HAP-1 (cell line): ENCODE measurements around the gene KIR3DL1.
"Not testable (repeated sequence)": the region's sequence is repeated elsewhere in the genome, so short reads cannot be mapped to it uniquely, and the experiment has no call there.

ENCODE experiments used
- DNase-seq, 2 experiments: peaks; one replicate each; pipeline ENCODE4 v3.0.0-alpha.2; 2016 to 2020; ENCODE audit warnings: low spot score in 2 of 2
- H3K27me3 ChIP-seq: fragments of 250-450 bp; sonication (Bioruptor Pico); 2 replicates; pipeline ENCODE4 v1.5.1; 2020; ENCODE audit warnings: low read depth, mild to moderate bottlenecking, moderate library complexity
- H3K36me3 ChIP-seq: fragments of 250-450 bp; sonication (Bioruptor Pico); replicated peaks from 2 replicates; pipeline ENCODE4 v1.5.1; 2020; ENCODE audit warnings: mild to moderate bottlenecking
- H3K4me1 ChIP-seq: fragments of 250-450 bp; sonication (Bioruptor Pico); 2 replicates; pipeline ENCODE4 v1.5.1; 2020; ENCODE audit warnings: mild to moderate bottlenecking
- H3K4me3 ChIP-seq: fragments of 250-450 bp; sonication (Bioruptor Pico); 2 replicates; pipeline ENCODE4 v1.5.1; 2020; ENCODE audit warnings: mild to moderate bottlenecking, moderate library complexity
- H3K9me3 ChIP-seq: fragments of 250-450 bp; sonication (Bioruptor Pico); 2 replicates; pipeline ENCODE4 v1.5.1; 2020; ENCODE audit warnings: mild to moderate bottlenecking, moderate library complexity
- in situ Hi-C: fragments of 300-500 bp; cut with MboI; formaldehyde crosslinking; loops from 3 replicates; pipeline ENCODE4 v1.14.3; 2020; ENCODE audit warnings: low sequenced_read_pairs, inconsistent platforms, mixed read lengths

KIR3DL1 gene

GRCh38 chr19:54837522-54837921 is 21.3 kb downstream of the KIR3DL1 start:
- in situ Hi-C loops, H3K4me3 ChIP-seq, H3K27me3 ChIP-seq, DNase-seq, H3K4me1 ChIP-seq, H3K9me3 ChIP-seq, H3K36me3 ChIP-seq: not testable (repeated sequence)

DNA sequence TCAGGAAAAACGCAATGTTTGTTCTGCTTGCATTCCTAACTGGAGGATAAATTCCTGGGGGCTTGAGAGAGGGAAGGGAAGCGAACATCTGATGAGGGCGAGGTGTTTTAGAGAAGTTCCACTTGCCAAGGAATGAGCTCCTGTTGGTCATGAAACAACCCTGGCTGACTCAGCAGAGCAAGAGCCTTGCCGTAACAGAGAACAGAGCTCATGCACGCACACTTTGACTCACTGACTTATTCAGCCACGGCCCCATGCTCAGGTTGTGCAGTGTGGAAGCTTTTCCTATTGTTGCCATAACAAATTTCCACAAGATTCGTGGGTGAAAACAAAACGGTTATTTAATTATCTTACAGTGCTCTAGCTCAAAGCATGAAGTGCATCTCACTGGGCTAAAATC is 26.9 kb downstream of the KIR3DL1 start:
- H3K4me3 ChIP-seq, H3K4me1 ChIP-seq, DNase-seq, H3K9me3 ChIP-seq, H3K36me3 ChIP-seq, H3K27me3 ChIP-seq, in situ Hi-C loops: not testable (repeated sequence)

DNA sequence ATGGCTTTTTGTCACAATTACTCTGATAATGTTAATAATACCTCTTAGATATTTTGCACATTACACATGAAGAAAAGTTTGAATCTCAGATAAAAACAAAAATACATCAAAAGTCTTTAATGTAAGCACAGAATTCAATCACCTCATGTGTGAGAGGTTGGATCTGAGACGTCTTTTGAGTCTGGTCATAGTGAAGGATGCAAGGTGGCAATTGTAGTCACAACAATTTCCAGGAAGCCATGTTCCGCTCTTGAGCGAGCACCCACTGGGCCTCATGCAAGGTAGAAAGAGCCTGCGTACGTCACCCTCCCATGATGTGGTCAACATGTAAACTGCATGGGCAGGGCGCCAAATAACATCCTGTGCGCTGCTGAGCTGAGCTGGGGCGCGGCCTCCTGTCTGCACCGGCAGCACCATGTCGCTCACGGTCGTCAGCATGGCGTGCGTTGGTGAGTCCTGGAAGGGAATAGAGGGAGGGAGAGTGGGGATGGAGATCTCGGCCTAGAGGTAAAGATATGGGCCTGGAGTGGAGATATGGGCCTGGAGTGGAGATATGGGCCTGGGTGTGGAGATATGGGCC is 33.9 kb downstream of the KIR3DL1 start, which contains the start of gene KIR3DL2:
TSS of gene KIR3DL2 (plus strand) at position 383 of the 580 bp plus-strand sequence. CDS start at position 416, 33 bp downstream.
- DNase-seq, H3K4me1 ChIP-seq, H3K9me3 ChIP-seq, H3K27me3 ChIP-seq, in situ Hi-C loops, H3K4me3 ChIP-seq, H3K36me3 ChIP-seq: not testable (repeated sequence)

DNA sequence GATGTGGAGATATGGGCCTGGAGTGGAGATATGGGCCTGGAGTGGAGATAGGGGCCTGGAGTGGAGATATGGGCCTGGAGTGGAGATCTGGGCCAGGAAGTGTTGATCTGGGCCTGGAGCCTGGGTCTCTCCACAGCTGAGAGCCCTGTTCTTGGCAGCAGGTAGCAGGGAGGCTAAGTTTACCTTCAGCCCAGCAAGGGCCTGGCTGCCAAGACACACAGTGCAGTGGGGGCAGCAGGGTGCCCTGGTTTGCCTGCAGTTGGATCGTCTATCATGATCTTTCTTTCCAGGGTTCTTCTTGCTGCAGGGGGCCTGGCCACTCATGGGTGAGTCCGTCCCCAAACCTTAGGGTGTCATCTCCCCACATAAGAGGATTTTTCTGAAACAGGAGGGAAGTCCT is 34.7 kb downstream of the KIR3DL1 start:
- Histone ChIP-seq H3K36me3 (no peaks in the 10 kb centered on the region), H3K9me3 (no peaks in the 10 kb centered on the region), H3K27me3 (no peaks in the 10 kb centered on the region), H3K4me3 (no peak overlapping the region), H3K4me1 (no peaks in the 10 kb centered on the region)
- in situ Hi-C loops: no loop called here
- DNase-seq: no peak

DNA sequence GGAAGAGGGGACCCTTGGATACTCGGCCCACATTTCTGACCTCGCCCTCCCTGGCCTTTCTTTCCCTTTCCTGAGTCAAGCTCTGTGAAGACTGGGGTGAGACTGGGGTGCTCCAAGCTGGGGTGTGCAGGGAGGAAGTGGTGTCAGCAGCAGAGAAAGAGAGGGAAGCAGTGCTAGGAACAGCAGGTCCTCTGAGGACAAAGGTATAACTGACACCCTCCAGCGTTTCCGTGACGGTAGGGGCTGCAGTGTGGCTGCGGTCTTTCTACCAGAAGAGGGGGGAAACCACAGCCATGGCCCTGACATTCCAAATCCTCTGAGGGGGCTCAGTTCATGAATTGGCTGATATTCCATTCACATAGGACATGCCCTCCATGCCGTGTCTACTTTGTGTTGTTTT is 35.1 kb downstream of the KIR3DL1 start:
- Histone ChIP-seq H3K4me1 (no peaks in the 10 kb centered on the region), H3K36me3 (no peaks in the 10 kb centered on the region), H3K4me3 (no peak overlapping the region), H3K27me3 (no peaks in the 10 kb centered on the region), H3K9me3 (no peaks in the 10 kb centered on the region)
- DNase-seq: no peak
- in situ Hi-C loops: no loop called here

DNA sequence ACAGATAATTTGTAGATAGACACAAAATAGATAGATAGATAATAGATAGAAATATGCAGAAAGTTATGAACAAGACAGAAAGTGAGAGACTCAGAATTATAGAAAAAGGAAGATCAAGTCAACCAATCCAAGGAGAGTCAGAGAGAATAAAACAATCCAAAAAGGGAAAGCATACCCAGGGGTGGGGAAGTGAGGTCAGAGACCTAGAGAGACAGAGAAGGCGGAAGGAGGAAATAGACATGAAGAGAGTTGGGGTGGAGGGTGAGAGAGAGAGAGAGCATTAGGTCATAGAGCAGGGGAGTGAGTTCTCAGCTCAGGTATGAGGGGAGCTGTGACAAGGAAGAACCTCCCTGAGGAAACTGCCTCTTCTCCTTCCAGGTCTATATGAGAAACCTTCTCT is 39.0 kb downstream of the KIR3DL1 start:
- in situ Hi-C loops: not testable (repeated sequence)

DNA sequence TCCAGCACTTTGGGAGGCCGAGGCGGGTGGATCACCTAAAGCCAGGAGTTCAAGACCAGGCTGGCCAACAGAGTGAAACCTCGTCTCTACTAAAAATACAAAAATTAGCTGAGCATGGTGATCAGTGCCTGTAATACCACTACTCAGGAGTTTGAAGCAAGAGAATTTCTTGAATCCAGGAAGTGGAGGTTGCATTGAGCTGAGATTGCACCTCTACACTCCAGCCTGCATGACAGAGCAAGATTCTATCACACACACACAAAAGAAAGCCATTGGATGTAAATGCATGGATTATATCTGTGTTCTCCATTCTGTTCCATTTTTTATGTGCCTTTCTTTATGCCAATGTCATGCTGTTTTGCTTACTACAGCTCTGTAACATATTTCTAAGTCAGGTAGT is 42.2 kb downstream of the KIR3DL1 start:
- H3K9me3 ChIP-seq, in situ Hi-C loops: not testable (repeated sequence)

More for the DNA sequence above, 39.0 kb downstream of the KIR3DL1 start:
- H3K9me3 ChIP-seq, H3K36me3 ChIP-seq, H3K27me3 ChIP-seq, H3K4me1 ChIP-seq, DNase-seq, H3K4me3 ChIP-seq: not testable (repeated sequence)

DNA sequence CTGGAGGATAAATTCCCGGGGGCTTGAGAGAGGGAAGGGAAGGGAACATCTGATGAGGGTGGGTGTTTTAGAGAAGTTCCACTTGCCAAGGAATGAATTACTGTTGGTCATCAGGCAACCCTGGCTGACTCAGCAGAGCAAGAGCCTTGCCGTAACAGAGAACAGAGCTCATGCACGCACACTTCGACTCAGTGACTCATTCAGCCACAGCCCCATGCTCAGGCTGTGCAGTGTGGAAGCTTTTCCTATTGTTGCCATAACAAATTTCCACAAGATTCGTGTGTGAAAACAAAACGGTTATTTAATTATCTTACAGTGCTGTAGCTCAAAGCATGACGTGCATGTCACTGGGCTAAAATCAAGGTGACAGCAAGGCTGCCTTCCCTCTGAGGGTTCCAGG is 43.2 kb downstream of the KIR3DL1 start:
- H3K27me3 ChIP-seq, H3K4me1 ChIP-seq, in situ Hi-C loops, H3K4me3 ChIP-seq, H3K9me3 ChIP-seq, DNase-seq, H3K36me3 ChIP-seq: not testable (repeated sequence)

More for the DNA sequence above, 42.2 kb downstream of the KIR3DL1 start:
- DNase-seq, H3K4me1 ChIP-seq, H3K36me3 ChIP-seq, H3K4me3 ChIP-seq, H3K27me3 ChIP-seq: not testable (repeated sequence)

DNA sequence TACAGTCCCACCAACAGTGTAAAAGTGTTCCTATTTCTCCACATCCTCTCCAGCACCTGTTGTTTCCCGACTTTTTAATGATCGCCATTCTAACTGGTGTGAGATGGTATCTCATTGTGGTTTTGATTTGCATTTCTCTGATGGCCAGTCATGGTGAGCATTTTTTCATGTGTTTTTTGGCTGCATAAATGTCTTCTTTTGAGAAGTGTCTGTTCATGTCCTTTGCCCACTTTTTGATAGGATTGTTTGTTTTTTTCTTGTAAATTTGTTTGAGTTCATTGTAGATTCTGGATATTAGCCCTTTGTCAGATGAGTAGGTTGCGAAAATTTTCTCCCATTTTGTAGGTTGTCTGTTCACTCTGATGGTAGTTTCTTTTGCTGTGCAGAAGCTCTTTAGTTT is 47.2 kb downstream of the KIR3DL1 start:
- H3K4me3 ChIP-seq, in situ Hi-C loops, H3K9me3 ChIP-seq, H3K4me1 ChIP-seq, DNase-seq, H3K36me3 ChIP-seq, H3K27me3 ChIP-seq: not testable (repeated sequence)

- DNase-seq: no peak
- in situ Hi-C loops: no loop called here
- H3K27me3 ChIP-seq: no peaks in the 10 kb centered on the region
These were observed 55.4 kb downstream of the KIR3DL1 start for GRCh38 chr19:54871696-54872095.

GRCh38 chr19:54873990-54874389 is 57.7 kb downstream of the KIR3DL1 start, which contains the start of gene FCAR:
Gene FCAR (plus strand): TSS chr19:54874235. CDS start chr19:54874290, 55 bp downstream.
- no peaks in the 10 kb centered on the region for H3K9me3 ChIP-seq
- H3K27me3 ChIP-seq: no peaks in the 10 kb centered on the region
- H3K4me1 ChIP-seq: no peaks in the 10 kb centered on the region
- no peak within 1 kb of the TSS for H3K4me3 ChIP-seq
- no peaks in the 10 kb centered on the region for H3K36me3 ChIP-seq
- no peak for DNase-seq
- in situ Hi-C loops: no loop called here

More at GRCh38 chr19:54871696-54872095, 55.4 kb downstream of the KIR3DL1 start:
- Histone ChIP-seq H3K4me3 (no peak overlapping the region), H3K4me1 (no peaks in the 10 kb centered on the region), H3K36me3 (no peaks in the 10 kb centered on the region), H3K9me3 (no peaks in the 10 kb centered on the region)

DNA sequence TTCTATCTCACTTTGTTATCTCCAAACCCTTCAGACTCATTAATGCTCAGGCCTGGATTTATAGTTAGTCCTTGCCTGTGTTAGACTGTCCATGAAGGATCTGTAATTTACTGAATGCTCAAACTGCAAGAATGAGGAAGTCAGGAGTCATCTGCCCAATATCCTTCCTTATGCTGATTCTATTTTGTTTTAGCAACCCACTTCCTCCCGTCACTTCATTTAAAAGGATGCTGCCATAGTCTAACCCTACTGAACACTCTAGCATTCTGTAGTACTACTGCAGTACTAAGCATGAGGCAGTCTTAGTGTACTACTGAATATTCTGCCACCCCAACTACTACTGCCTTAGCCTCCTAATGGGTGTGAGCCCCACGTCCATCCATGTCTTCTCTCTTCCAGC is 59.2 kb downstream of the KIR3DL1 start:
- Histone ChIP-seq H3K36me3 (no peaks in the 10 kb centered on the region), H3K4me3 (no peak overlapping the region), H3K9me3 (no peaks in the 10 kb centered on the region), H3K4me1 (no peaks in the 10 kb centered on the region), H3K27me3 (no peaks in the 10 kb centered on the region)
- DNase-seq: no peak
- in situ Hi-C loops: no loop called here

- no peaks in the 10 kb centered on the region for H3K9me3 ChIP-seq
- no peaks in the 10 kb centered on the region for H3K4me1 ChIP-seq
- no peak overlapping the region for H3K4me3 ChIP-seq
- H3K36me3 ChIP-seq: no peaks in the 10 kb centered on the region
- H3K27me3 ChIP-seq: no peaks in the 10 kb centered on the region
- in situ Hi-C loops: no loop called here
- DNase-seq: no peak
These were observed 61.2 kb downstream of the KIR3DL1 start for GRCh38 chr19:54877471-54877870.
